Measurements from ENCODE around the gene CWC15. TPM values are rescaled to one million over a fixed set of nuclear protein-coding genes. Genes with fewer than 3 reads are reported as not detected.
"Not testable (repeated sequence)": the region's sequence is repeated elsewhere in the genome, so short reads cannot be mapped to it uniquely, and the experiment has no call there.

CWC15 gene
- 50.1 and 58.3 TPM in 2 replicates for total RNA-seq (2014; rRNA removed; shearing (Covaris generic))
- polyA plus RNA-seq (2015; cell fraction: cytosol; rRNA removed) = 35.1 and 39.5 TPM in 2 replicates
- polyA plus RNA-seq (2015; cell fraction: nucleus; rRNA removed) = 51.4 and 62.5 TPM in 2 replicates

- peak; percentile 91 for DNase-seq (ENCODE audit: low read depth)
These were observed at the start of gene CWC15, which contains the start of gene KDM4D for GRCh38 chr11:94973099-94973968. TSS of gene CWC15 (minus strand) at chr11:94973556. CDS start at chr11:94972185, 1,371 bp downstream. TSS of gene KDM4D (plus strand) at chr11:94973709. CDS start at chr11:94997373, 23,664 bp downstream.

- DNase-seq (ENCODE audit: low read depth) = not testable (repeated sequence)
These were observed 48.1 kb upstream of the CWC15 start for GRCh38 chr11:95021468-95021867.

GRCh38 chr11:95016139-95016538 is 42.8 kb upstream of the CWC15 start:
- no peak for DNase-seq (ENCODE audit: low read depth)

- no peak for DNase-seq (ENCODE audit: low read depth)
These were observed 40.9 kb upstream of the CWC15 start for GRCh38 chr11:95014184-95014821.

- DNase-seq (ENCODE audit: low read depth) = no peak
These were observed 38.0 kb upstream of the CWC15 start for GRCh38 chr11:95011376-95011775.

GRCh38 chr11:95005642-95006041 is 32.3 kb upstream of the CWC15 start:
- no peak for DNase-seq (ENCODE audit: low read depth)

GRCh38 chr11:95003716-95004115 is 30.4 kb upstream of the CWC15 start:
- no peak for DNase-seq (ENCODE audit: low read depth)

- DNase-seq (ENCODE audit: low read depth) = no peak
These were observed 24.9 kb upstream of the CWC15 start for GRCh38 chr11:94998285-94998684.

- no peak for DNase-seq (ENCODE audit: low read depth)
These were observed 24.1 kb upstream of the CWC15 start for GRCh38 chr11:94997437-94997836.

- no peak for DNase-seq (ENCODE audit: low read depth)
These were observed 20.1 kb upstream of the CWC15 start for GRCh38 chr11:94993400-94993943.

GRCh38 chr11:94988748-94989147 is 15.4 kb upstream of the CWC15 start:
- no peak for DNase-seq (ENCODE audit: low read depth)

- DNase-seq (ENCODE audit: low read depth) = no peak
These were observed 14.0 kb upstream of the CWC15 start for GRCh38 chr11:94987378-94987777.

GRCh38 chr11:94975599-94975998 is 2.2 kb upstream of the CWC15 start:
- DNase-seq (ENCODE audit: low read depth) = no peak

GRCh38 chr11:94974178-94974577 is 822 bp upstream of the CWC15 start:
- no peak for DNase-seq (ENCODE audit: low read depth)

- DNase-seq (ENCODE audit: low read depth) = no peak
These were observed 657 bp downstream of the CWC15 start for GRCh38 chr11:94972700-94973098.

GRCh38 chr11:94968334-94968958 is 4.9 kb downstream of the CWC15 start:
- no peak for DNase-seq (ENCODE audit: low read depth)

GRCh38 chr11:94964934-94965333 is 8.4 kb downstream of the CWC15 start:
- DNase-seq (ENCODE audit: low read depth) = no peak

- DNase-seq (ENCODE audit: low read depth) = no peak
These were observed 12.1 kb downstream of the CWC15 start for GRCh38 chr11:94961255-94961654.

GRCh38 chr11:94960488-94960887 is 12.9 kb downstream of the CWC15 start:
- DNase-seq (ENCODE audit: low read depth) = no peak

- DNase-seq (ENCODE audit: low read depth) = no peak
These were observed 14.2 kb downstream of the CWC15 start for GRCh38 chr11:94959179-94959578.

GRCh38 chr11:94958121-94958696 is 15.1 kb downstream of the CWC15 start:
- DNase-seq (ENCODE audit: low read depth) = peak; percentile 20
